ENCODE results near the gene SLC2A8.

DNA sequence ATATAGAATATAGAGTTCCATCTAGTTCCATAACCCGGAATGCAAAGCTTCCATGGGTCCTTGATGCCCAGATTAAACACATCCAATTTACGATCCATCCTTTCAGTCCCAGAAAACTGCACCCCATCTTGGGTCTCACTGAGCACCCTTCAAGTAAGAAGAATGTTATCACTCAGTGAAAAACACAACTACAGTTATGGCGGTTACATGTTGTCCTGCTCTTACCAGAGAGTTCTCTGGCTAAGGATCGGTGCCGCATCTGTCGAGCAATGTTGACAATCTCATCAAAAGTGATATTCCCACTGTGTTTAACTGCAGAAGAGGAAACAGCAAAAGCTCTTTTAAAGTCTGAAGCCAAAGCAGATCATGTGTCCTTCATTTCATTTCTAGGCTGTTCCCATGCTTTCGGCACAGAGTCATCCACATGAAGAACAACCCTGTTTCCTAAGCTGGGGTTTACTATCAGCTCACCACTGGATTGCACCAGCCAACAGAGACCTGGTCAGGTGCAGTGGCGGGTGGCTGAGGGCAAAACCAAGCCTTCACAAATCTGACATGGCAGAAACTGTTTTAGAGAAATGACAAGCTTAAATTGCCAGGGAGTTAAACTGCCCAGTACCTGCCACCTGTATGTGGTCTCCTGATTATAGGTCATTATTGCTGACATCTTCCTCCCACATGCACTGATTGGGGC lies 51.3 kb downstream of the SLC2A8 start:
- no peak for TF ChIP-seq EZH2 (IDR thresholded peaks at IDR 0.05)
- TF ChIP-seq, protein P1, sequence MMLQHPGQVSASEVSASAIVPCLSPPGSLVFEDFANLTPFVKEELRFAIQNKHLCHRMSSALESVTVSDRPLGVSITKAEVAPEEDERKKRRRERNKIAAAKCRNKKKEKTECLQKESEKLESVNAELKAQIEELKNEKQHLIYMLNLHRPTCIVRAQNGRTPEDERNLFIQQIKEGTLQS (IDR thresholded peaks at IDR 0.05), result no peak
- TF ChIP-seq, protein P2, sequence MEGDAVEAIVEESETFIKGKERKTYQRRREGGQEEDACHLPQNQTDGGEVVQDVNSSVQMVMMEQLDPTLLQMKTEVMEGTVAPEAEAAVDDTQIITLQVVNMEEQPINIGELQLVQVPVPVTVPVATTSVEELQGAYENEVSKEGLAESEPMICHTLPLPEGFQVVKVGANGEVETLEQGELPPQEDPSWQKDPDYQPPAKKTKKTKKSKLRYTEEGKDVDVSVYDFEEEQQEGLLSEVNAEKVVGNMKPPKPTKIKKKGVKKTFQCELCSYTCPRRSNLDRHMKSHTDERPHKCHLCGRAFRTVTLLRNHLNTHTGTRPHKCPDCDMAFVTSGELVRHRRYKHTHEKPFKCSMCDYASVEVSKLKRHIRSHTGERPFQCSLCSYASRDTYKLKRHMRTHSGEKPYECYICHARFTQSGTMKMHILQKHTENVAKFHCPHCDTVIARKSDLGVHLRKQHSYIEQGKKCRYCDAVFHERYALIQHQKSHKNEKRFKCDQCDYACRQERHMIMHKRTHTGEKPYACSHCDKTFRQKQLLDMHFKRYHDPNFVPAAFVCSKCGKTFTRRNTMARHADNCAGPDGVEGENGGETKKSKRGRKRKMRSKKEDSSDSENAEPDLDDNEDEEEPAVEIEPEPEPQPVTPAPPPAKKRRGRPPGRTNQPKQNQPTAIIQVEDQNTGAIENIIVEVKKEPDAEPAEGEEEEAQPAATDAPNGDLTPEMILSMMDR (IDR thresholded peaks at IDR 0.05 in 2 of 3, conservative IDR thresholded peaks at IDR 0.05 in 1 of 3; ENCODE audit: borderline replicate concordance in 1 of 3, insufficient read depth in 1 of 3, low read depth in 2 of 3, low read length in 2 of 3), result no peak
- TF ChIP-seq, protein P3, sequence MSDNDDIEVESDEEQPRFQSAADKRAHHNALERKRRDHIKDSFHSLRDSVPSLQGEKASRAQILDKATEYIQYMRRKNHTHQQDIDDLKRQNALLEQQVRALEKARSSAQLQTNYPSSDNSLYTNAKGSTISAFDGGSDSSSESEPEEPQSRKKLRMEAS (IDR thresholded peaks at IDR 0.05), result no peak
- peak; percentile 45; the same call in 1 of the 2 replicates for TF ChIP-seq POLR2AphosphoS5 (IDR thresholded peaks at IDR 0.05; ENCODE audit: low read depth, low read length)
- no peak for TF ChIP-seq SIN3A (IDR thresholded peaks at IDR 0.05; ENCODE audit: low read depth)
- no peak for TF ChIP-seq RAD21 (IDR thresholded peaks at IDR 0.05; ENCODE audit: low read depth)
- TF ChIP-seq ELF1 (IDR thresholded peaks at IDR 0.05; ENCODE audit: borderline replicate concordance, low read depth), result no peak
- no peak for TF ChIP-seq EGR1 (IDR thresholded peaks at IDR 0.05; ENCODE audit: low read depth)
- TF ChIP-seq, protein P4, sequence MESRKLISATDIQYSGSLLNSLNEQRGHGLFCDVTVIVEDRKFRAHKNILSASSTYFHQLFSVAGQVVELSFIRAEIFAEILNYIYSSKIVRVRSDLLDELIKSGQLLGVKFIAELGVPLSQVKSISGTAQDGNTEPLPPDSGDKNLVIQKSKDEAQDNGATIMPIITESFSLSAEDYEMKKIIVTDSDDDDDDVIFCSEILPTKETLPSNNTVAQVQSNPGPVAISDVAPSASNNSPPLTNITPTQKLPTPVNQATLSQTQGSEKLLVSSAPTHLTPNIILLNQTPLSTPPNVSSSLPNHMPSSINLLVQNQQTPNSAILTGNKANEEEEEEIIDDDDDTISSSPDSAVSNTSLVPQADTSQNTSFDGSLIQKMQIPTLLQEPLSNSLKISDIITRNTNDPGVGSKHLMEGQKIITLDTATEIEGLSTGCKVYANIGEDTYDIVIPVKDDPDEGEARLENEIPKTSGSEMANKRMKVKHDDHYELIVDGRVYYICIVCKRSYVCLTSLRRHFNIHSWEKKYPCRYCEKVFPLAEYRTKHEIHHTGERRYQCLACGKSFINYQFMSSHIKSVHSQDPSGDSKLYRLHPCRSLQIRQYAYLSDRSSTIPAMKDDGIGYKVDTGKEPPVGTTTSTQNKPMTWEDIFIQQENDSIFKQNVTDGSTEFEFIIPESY (IDR thresholded peaks at IDR 0.05; ENCODE audit: extremely low read depth, insufficient replicate concordance, low read length), result no peak
- no peak for TF ChIP-seq YY1 (IDR thresholded peaks at IDR 0.05; ENCODE audit: extremely low read depth, insufficient replicate concordance, low read depth, low read length)
- no peak for TF ChIP-seq POLR2A (IDR thresholded peaks at IDR 0.05; ENCODE audit: borderline replicate concordance, extremely low read depth, insufficient read depth, insufficient read length)
- TF ChIP-seq, protein P5, sequence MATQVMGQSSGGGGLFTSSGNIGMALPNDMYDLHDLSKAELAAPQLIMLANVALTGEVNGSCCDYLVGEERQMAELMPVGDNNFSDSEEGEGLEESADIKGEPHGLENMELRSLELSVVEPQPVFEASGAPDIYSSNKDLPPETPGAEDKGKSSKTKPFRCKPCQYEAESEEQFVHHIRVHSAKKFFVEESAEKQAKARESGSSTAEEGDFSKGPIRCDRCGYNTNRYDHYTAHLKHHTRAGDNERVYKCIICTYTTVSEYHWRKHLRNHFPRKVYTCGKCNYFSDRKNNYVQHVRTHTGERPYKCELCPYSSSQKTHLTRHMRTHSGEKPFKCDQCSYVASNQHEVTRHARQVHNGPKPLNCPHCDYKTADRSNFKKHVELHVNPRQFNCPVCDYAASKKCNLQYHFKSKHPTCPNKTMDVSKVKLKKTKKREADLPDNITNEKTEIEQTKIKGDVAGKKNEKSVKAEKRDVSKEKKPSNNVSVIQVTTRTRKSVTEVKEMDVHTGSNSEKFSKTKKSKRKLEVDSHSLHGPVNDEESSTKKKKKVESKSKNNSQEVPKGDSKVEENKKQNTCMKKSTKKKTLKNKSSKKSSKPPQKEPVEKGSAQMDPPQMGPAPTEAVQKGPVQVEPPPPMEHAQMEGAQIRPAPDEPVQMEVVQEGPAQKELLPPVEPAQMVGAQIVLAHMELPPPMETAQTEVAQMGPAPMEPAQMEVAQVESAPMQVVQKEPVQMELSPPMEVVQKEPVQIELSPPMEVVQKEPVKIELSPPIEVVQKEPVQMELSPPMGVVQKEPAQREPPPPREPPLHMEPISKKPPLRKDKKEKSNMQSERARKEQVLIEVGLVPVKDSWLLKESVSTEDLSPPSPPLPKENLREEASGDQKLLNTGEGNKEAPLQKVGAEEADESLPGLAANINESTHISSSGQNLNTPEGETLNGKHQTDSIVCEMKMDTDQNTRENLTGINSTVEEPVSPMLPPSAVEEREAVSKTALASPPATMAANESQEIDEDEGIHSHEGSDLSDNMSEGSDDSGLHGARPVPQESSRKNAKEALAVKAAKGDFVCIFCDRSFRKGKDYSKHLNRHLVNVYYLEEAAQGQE (IDR thresholded peaks at IDR 0.05; ENCODE audit: low read depth), result no peak
